Progenitor cell of endocrine pancreas (in vitro differentiated cells): Measurements from ENCODE around the gene TBC1D1. TPM values are rescaled to one million over a fixed set of nuclear protein-coding genes. Genes with fewer than 3 reads are reported as not detected.
"Not testable (repeated sequence)": the region's sequence is repeated elsewhere in the genome, so short reads cannot be mapped to it uniquely, and the experiment has no call there.

ENCODE experiments used
- DNase-seq: peaks from one replicate; pipeline ENCODE4 v3.0.0; 2021; ENCODE audit warnings: low spot score; ENCODE audit not compliant: unreplicated experiment
- H3K27ac Mint-ChIP-seq: 2 replicates; pipeline ENCODE4 v1.8.0; 2021; ENCODE audit warnings: mild to moderate bottlenecking, moderate library complexity, mixed read lengths
- H3K27me3 Mint-ChIP-seq: 2 replicates; pipeline ENCODE4 v1.8.0; 2021; ENCODE audit warnings: mixed read lengths
- H3K36me3 Mint-ChIP-seq: 2 replicates; pipeline ENCODE4 v1.8.0; 2022; ENCODE audit warnings: mixed read lengths; ENCODE audit not compliant: insufficient read depth
- H3K4me1 Mint-ChIP-seq: 2 replicates; pipeline ENCODE4 v1.8.0; 2021; ENCODE audit warnings: low read depth, mixed read lengths
- H3K4me3 Mint-ChIP-seq: 2 replicates; pipeline ENCODE4 v1.8.0; 2021; ENCODE audit warnings: low read depth, mild to moderate bottlenecking, moderate library complexity, mixed read lengths
- H3K9me3 Mint-ChIP-seq: 2 replicates; pipeline ENCODE4 v1.8.0; 2021; ENCODE audit warnings: low read depth, mixed read lengths
- total RNA-seq: library from RNA; stranded (reverse); gene quantifications from 2 replicates; pipeline ENCODE4 v1.2.1, GENCODE V29; 2021
- TF ChIP-seq, protein P1 (sequence below): fragments of 200-600 bp; sonication (generic); IDR thresholded peaks from one replicate; pipeline ENCODE4 v1.5.0; 2021; ENCODE audit warnings: antibody characterized with exemption, mild to moderate bottlenecking; ENCODE audit not compliant: unreplicated experiment

Gene TBC1D1
- total RNA-seq, 1 donor from 2014 or later: 138 TPM

DNA sequence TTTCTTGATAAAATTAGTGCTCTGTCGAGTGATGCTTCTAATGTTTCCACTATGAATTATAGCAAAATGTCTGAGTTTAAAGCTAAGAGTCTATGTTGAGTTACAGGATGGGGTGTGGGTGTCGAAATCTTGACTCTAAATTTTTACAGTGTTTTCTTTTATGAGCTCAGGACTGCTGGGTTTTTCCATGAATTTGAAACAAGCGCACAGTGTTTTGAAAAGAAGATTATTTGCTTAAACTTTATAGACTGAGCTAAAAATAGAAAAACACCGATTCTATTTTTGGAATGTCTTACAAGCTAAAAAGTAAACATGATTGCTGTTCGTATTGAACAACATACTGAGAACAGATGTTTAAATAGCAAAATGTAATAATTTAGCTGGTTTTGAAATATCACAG lies 76.9 kb downstream of the TBC1D1 start:
- Mint-ChIP-seq H3K9me3 (peaks cover 3% of the 10 kb centered on the region), H3K36me3 (no peaks in the 10 kb centered on the region), H3K4me3 (no peak overlapping the region), H3K27ac (no peak overlapping the region), H3K27me3 (no peaks in the 10 kb centered on the region), H3K4me1 (peaks cover 2% of the 10 kb centered on the region)
- DNase-seq: no peak
- TF ChIP-seq, protein P1, sequence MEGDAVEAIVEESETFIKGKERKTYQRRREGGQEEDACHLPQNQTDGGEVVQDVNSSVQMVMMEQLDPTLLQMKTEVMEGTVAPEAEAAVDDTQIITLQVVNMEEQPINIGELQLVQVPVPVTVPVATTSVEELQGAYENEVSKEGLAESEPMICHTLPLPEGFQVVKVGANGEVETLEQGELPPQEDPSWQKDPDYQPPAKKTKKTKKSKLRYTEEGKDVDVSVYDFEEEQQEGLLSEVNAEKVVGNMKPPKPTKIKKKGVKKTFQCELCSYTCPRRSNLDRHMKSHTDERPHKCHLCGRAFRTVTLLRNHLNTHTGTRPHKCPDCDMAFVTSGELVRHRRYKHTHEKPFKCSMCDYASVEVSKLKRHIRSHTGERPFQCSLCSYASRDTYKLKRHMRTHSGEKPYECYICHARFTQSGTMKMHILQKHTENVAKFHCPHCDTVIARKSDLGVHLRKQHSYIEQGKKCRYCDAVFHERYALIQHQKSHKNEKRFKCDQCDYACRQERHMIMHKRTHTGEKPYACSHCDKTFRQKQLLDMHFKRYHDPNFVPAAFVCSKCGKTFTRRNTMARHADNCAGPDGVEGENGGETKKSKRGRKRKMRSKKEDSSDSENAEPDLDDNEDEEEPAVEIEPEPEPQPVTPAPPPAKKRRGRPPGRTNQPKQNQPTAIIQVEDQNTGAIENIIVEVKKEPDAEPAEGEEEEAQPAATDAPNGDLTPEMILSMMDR: no peak

DNA sequence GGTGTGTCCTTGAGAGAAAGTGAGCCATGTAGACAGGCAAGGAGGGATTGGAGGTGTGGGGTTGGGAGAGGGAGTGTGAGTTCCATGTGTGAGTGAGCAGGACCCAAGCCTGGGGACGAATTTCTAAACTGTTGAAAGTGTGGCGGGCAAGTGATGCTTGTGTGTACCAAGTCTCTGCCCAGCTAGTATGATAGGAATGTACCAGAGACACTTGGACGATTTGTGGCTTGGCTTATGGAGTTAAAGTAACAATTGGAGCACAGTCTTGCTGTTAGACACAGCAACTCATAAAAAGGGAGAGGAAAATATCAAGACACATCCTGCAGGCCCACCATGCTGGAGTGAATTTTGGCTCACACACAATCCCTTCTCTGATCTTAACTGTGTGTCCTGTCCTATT lies 77.9 kb downstream of the TBC1D1 start:
- DNase-seq: no peak
- H3K27me3 Mint-ChIP-seq: no peaks in the 10 kb centered on the region
- no peaks in the 10 kb centered on the region for H3K36me3 Mint-ChIP-seq
- TF ChIP-seq, protein P1: no peak
- H3K4me3 Mint-ChIP-seq: no peak overlapping the region
- H3K27ac Mint-ChIP-seq: no peak overlapping the region
- peaks cover 3% of the 10 kb centered on the region for H3K9me3 Mint-ChIP-seq
- peaks cover 2% of the 10 kb centered on the region for H3K4me1 Mint-ChIP-seq

DNA sequence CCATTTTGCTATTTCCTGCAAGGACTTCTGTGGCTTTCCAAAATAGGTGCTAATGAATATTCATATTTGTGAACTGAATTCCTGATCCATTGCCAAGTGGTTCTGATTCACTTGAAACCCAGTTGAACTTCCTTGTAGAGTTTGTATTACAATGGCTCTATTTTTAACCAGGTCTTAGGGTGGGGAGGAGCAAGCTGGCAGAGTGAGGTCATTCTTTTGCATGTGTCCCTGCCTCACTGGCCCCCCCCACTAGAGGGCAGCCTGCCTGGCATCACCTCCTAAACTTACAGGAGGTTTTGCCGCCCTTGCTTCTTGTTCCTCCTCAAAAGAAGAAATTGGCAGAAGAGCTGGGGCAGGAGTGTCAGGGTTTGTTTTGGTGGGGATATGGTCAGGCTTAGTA lies 79.8 kb downstream of the TBC1D1 start:
- Mint-ChIP-seq H3K36me3 (no peaks in the 10 kb centered on the region), H3K27me3 (no peaks in the 10 kb centered on the region), H3K4me3 (no peak overlapping the region), H3K27ac (no peak overlapping the region), H3K9me3 (peaks cover 3% of the 10 kb centered on the region), H3K4me1 (peaks cover 2% of the 10 kb centered on the region)
- TF ChIP-seq, protein P1: peak; percentile 12
- DNase-seq: no peak

DNA sequence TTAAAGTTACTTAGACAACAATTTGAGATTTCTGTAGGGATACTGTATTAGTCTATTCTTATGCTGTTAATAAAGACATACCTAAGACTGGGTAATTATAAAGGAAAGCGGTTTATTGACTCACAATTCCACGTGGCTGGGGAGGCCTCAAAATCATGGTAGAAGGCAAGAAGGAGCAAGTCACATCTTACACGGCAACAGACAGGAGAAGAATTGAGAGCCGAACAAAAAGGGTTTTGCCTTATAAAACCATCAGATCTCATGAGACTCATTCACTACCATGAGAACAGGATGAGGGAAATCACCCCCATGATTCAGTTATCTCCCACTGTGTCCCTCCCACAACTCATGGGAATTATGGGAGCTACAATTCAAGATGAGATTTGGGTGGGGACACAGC lies 80.3 kb downstream of the TBC1D1 start:
- TF ChIP-seq, protein P1: no peak
- Mint-ChIP-seq H3K4me3 (no peak overlapping the region), H3K27ac (no peak overlapping the region), H3K36me3 (no peaks in the 10 kb centered on the region), H3K27me3 (no peaks in the 10 kb centered on the region), H3K4me1 (peaks cover 2% of the 10 kb centered on the region), H3K9me3 (peaks cover 3% of the 10 kb centered on the region)
- DNase-seq: no peak

DNA sequence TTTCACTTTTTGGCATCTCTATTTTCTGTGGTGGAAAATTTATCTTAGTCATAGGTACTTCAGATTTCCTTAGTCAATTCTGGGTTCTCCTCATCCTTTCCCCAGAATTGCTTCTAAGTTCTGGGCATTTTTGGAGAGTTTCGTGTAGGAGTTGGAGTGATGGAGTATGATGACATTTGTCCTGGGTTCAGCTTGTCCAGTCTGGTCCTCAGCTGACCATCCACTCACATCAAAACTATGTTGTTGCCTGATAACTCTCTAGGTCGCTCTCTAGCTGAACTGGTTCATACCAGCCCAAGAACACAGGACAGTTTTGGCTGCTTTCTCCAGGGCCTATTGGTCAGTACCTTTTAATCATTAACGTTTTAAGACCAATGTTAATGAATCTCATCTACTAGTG lies 82.6 kb downstream of the TBC1D1 start:
- H3K4me3 Mint-ChIP-seq: no peak overlapping the region
- H3K36me3 Mint-ChIP-seq: no peaks in the 10 kb centered on the region
- no peak overlapping the region for H3K27ac Mint-ChIP-seq
- peaks cover 3% of the 10 kb centered on the region for H3K9me3 Mint-ChIP-seq
- H3K27me3 Mint-ChIP-seq: no peaks in the 10 kb centered on the region
- DNase-seq: no peak
- H3K4me1 Mint-ChIP-seq: peaks cover 3% of the 10 kb centered on the region
- TF ChIP-seq, protein P1: no peak

DNA sequence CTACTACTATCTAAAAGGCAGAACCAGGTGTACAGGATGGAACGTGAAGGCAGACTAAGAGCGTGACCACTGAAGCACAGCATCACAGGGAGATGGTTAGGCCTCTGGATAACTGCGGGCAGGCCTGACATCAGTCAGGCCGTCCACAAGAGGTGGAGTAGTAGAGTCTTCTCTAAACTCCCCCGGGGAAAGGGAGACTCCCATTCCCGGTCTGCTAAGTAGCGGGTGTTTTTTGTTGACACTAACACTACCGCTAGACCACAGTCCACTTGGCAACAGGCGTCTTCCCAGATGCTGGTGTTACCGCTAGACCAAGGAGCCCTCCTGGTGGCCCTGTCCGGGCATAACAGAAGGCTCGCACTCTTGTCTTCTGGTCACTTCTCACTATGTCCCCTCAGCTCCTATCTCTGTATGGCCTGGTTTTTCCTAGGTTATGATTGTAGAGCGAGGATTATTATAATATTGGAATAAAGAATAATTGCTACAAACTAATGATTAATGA lies 84.5 kb downstream of the TBC1D1 start:
- H3K27me3 Mint-ChIP-seq, DNase-seq, H3K27ac Mint-ChIP-seq, H3K9me3 Mint-ChIP-seq, H3K36me3 Mint-ChIP-seq, H3K4me3 Mint-ChIP-seq: not testable (repeated sequence)
- H3K4me1 Mint-ChIP-seq: peaks cover 11% of the 10 kb centered on the region
